ENCODE results near the gene RBL1.
"Not testable (repeated sequence)": the region's sequence is repeated elsewhere in the genome, so short reads cannot be mapped to it uniquely, and the experiment has no call there.

The RBL1 gene

GRCh38 chr20:37108676-37109075 is 12.9 kb upstream of the RBL1 start:
- no peak for ATAC-seq (replicated peaks)
- Mint-ChIP-seq H3K27me3 (no peaks in the 10 kb centered on the region), H3K4me3 (no peak overlapping the region), H3K27ac (no peak overlapping the region), H3K4me1 (ENCODE audit: low read depth in 2 of 2) (no peaks in the 10 kb centered on the region), H3K36me3 (ENCODE audit: insufficient read depth) (no peaks in the 10 kb centered on the region), H3K9me3 (no peaks in the 10 kb centered on the region)
- DNase-seq: no peak

GRCh38 chr20:37102571-37102970 is 6.8 kb upstream of the RBL1 start:
- Mint-ChIP-seq H3K36me3 (ENCODE audit: insufficient read depth) (no peaks in the 10 kb centered on the region), H3K27me3 (no peaks in the 10 kb centered on the region), H3K9me3 (no peaks in the 10 kb centered on the region), H3K4me1 (ENCODE audit: low read depth in 2 of 2) (no peaks in the 10 kb centered on the region), H3K4me3 (no peak overlapping the region), H3K27ac (no peak overlapping the region)
- ATAC-seq (replicated peaks): no peak
- DNase-seq: no peak

- DNase-seq (no peak), ATAC-seq (replicated peaks) (no peak)
- Mint-ChIP-seq H3K27me3 (no peaks in the 10 kb centered on the region), H3K4me3 (peak overlapping the region; percentile 99), H3K4me1 (ENCODE audit: low read depth in 2 of 2) (peaks cover 19 to 25% of the 10 kb centered on the region in 2 donors), H3K36me3 (ENCODE audit: insufficient read depth) (peaks cover 22% of the 10 kb centered on the region), H3K9me3 (no peaks in the 10 kb centered on the region), H3K27ac (peak overlapping the region; percentile 98 to 99)
Measured at GRCh38 chr20:37096415-37097041, 731 bp upstream of the RBL1 start.

GRCh38 chr20:37095108-37095598 is 644 bp downstream of the RBL1 start:
- Mint-ChIP-seq H3K4me1 (ENCODE audit: low read depth in 2 of 2) (peaks cover 21 to 25% of the 10 kb centered on the region in 2 donors), H3K36me3 (ENCODE audit: insufficient read depth) (peaks cover 22% of the 10 kb centered on the region), H3K27me3 (no peaks in the 10 kb centered on the region), H3K9me3 (no peaks in the 10 kb centered on the region), H3K27ac (peak overlapping the region; percentile 96 to 99), H3K4me3 (peak overlapping the region; percentile 99)
- peak; percentile 21 to 41 (median 28) for DNase-seq
- ATAC-seq (replicated peaks): peak; percentile 50

GRCh38 chr20:37090407-37090806 is 5.4 kb downstream of the RBL1 start:
- Mint-ChIP-seq H3K4me1 (ENCODE audit: low read depth in 2 of 2) (peaks cover 16 to 18% of the 10 kb centered on the region in 2 donors), H3K9me3 (no peaks in the 10 kb centered on the region), H3K27me3 (no peaks in the 10 kb centered on the region), H3K4me3 (no peak overlapping the region), H3K27ac (peak overlapping the region in 1 of 2 donors; percentile 28), H3K36me3 (ENCODE audit: insufficient read depth) (peaks cover 51% of the 10 kb centered on the region)
- ATAC-seq (replicated peaks) (no peak), DNase-seq (no peak)

- peak; percentile 30 to 55 (median 38) for DNase-seq
Measured at GRCh38 chr20:37081717-37082289, 14.0 kb downstream of the RBL1 start.

GRCh38 chr20:37077009-37077408 is 18.8 kb downstream of the RBL1 start:
- ATAC-seq (replicated peaks) (no peak), DNase-seq (no peak)
- no peak overlapping the region for H3K4me3 Mint-ChIP-seq
- no peaks in the 10 kb centered on the region for H3K9me3 Mint-ChIP-seq
- H3K36me3 Mint-ChIP-seq (ENCODE audit: insufficient read depth): peaks cover 14% of the 10 kb centered on the region
- peak overlapping the region in 1 of 2 donors; percentile 75 for H3K27ac Mint-ChIP-seq
- H3K27me3 Mint-ChIP-seq: no peaks in the 10 kb centered on the region
- H3K4me1 Mint-ChIP-seq (ENCODE audit: low read depth in 2 of 2): peaks cover 18 to 24% of the 10 kb centered on the region in 2 donors

More at GRCh38 chr20:37081717-37082289, 14.0 kb downstream of the RBL1 start:
- Mint-ChIP-seq H3K9me3 (no peaks in the 10 kb centered on the region), H3K27me3 (no peaks in the 10 kb centered on the region), H3K36me3 (ENCODE audit: insufficient read depth) (peaks cover 51% of the 10 kb centered on the region), H3K4me1 (ENCODE audit: low read depth in 2 of 2) (peaks cover 14 to 18% of the 10 kb centered on the region in 2 donors), H3K4me3 (no peak overlapping the region), H3K27ac (peak overlapping the region; percentile 25 to 80)
- ATAC-seq (replicated peaks): peak; percentile 55

GRCh38 chr20:37075932-37076685 is 19.7 kb downstream of the RBL1 start:
- Mint-ChIP-seq H3K4me3 (no peak overlapping the region), H3K27ac (peak overlapping the region in 1 of 2 donors; percentile 75), H3K9me3 (no peaks in the 10 kb centered on the region), H3K27me3 (no peaks in the 10 kb centered on the region), H3K4me1 (ENCODE audit: low read depth in 2 of 2) (peaks cover 18 to 28% of the 10 kb centered on the region in 2 donors), H3K36me3 (ENCODE audit: insufficient read depth) (peaks cover 11% of the 10 kb centered on the region)
- ATAC-seq (replicated peaks): no peak
- no peak for DNase-seq

GRCh38 chr20:37072293-37073196 is 23.3 kb downstream of the RBL1 start:
- ATAC-seq (replicated peaks) (no peak), DNase-seq (no peak)
- Mint-ChIP-seq H3K4me1 (ENCODE audit: low read depth in 2 of 2) (peaks cover 16 to 19% of the 10 kb centered on the region in 2 donors), H3K36me3 (ENCODE audit: insufficient read depth) (peaks cover 4% of the 10 kb centered on the region), H3K27me3 (no peaks in the 10 kb centered on the region), H3K4me3 (no peak overlapping the region), H3K27ac (peak overlapping the region; percentile 94 to 98), H3K9me3 (no peaks in the 10 kb centered on the region)

- H3K36me3 Mint-ChIP-seq (ENCODE audit: insufficient read depth): peaks cover 13% of the 10 kb centered on the region
Measured at GRCh38 chr20:37071481-37071911, 24.3 kb downstream of the RBL1 start.

GRCh38 chr20:37069563-37069962 is 26.2 kb downstream of the RBL1 start:
- H3K27me3 Mint-ChIP-seq; DNase-seq; ATAC-seq (replicated peaks); H3K9me3 Mint-ChIP-seq; H3K4me3 Mint-ChIP-seq; H3K27ac Mint-ChIP-seq: not testable (repeated sequence)
- H3K36me3 Mint-ChIP-seq (ENCODE audit: insufficient read depth): peaks cover 32% of the 10 kb centered on the region
- H3K4me1 Mint-ChIP-seq (ENCODE audit: low read depth in 2 of 2): peaks cover 12% of the 10 kb centered on the region in 2 donors

More at GRCh38 chr20:37071481-37071911, 24.3 kb downstream of the RBL1 start:
- H3K27me3 Mint-ChIP-seq: no peaks in the 10 kb centered on the region
- peak overlapping the region; percentile 50 to 64 for H3K4me3 Mint-ChIP-seq
- ATAC-seq (replicated peaks) (peak; percentile 78), DNase-seq (peak in 1 of 3 experiments; percentile 4)
- H3K9me3 Mint-ChIP-seq: no peaks in the 10 kb centered on the region
- H3K27ac Mint-ChIP-seq: peak overlapping the region; percentile 94 to 98
- H3K4me1 Mint-ChIP-seq (ENCODE audit: low read depth in 2 of 2): peaks cover 13 to 15% of the 10 kb centered on the region in 2 donors

GRCh38 chr20:37066168-37066567 is 29.6 kb downstream of the RBL1 start:
- DNase-seq: no peak
- no peak for ATAC-seq (replicated peaks)
- Mint-ChIP-seq H3K9me3 (no peaks in the 10 kb centered on the region), H3K36me3 (ENCODE audit: insufficient read depth) (peaks cover 55% of the 10 kb centered on the region), H3K27ac (peak overlapping the region in 1 of 2 donors; percentile 33), H3K27me3 (no peaks in the 10 kb centered on the region), H3K4me3 (no peak overlapping the region), H3K4me1 (ENCODE audit: low read depth in 2 of 2) (peaks cover 3 to 4% of the 10 kb centered on the region in 2 donors)

- H3K36me3 Mint-ChIP-seq (ENCODE audit: insufficient read depth): peaks cover 67% of the 10 kb centered on the region
- no peak overlapping the region for H3K4me3 Mint-ChIP-seq
Measured at GRCh38 chr20:37055276-37055675, 40.5 kb downstream of the RBL1 start.

More at GRCh38 chr20:37055276-37055675, 40.5 kb downstream of the RBL1 start:
- no peak overlapping the region for H3K27ac Mint-ChIP-seq
- H3K9me3 Mint-ChIP-seq: no peaks in the 10 kb centered on the region
- no peaks in the 10 kb centered on the region for H3K27me3 Mint-ChIP-seq
- ATAC-seq (replicated peaks) (no peak), DNase-seq (no peak)
- H3K4me1 Mint-ChIP-seq (ENCODE audit: low read depth in 2 of 2): no peaks in the 10 kb centered on the region

Measured in effector memory CD8-positive, alpha-beta T cell (primary cell).